GM19395 (cell line): ENCODE data around the gene AK2.
"Not testable (repeated sequence)": the region's sequence is repeated elsewhere in the genome, so short reads cannot be mapped to it uniquely, and the experiment has no call there.

Source experiments
- ATAC-seq: cut with Tn5 transposase; IDR thresholded peaks from one replicate; pipeline ENCODE4 v1.9.1; 2021; ENCODE audit warnings: mild to moderate bottlenecking, moderate library complexity; ENCODE audit not compliant: unreplicated experiment

The AK2 gene

DNA sequence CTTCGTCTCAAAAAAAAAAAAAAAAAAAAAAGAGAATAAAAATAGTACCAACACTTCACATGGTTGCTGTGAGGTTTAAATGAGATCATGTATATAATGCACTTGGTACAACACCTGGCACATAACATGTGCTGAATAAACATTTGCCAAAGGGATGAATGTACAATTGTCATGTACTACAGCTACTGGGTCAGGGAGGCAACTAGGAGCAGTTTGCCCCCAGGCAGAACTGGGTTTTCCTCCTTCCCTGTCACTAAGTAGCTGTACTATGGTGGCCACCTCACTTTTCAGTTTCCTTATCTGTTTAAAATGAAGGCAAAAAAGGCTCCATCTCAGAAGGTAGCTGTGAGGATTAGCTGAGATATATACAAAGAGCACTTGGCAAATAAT is 11.5 kb downstream of the AK2 start:
- ATAC-seq = no peak

DNA sequence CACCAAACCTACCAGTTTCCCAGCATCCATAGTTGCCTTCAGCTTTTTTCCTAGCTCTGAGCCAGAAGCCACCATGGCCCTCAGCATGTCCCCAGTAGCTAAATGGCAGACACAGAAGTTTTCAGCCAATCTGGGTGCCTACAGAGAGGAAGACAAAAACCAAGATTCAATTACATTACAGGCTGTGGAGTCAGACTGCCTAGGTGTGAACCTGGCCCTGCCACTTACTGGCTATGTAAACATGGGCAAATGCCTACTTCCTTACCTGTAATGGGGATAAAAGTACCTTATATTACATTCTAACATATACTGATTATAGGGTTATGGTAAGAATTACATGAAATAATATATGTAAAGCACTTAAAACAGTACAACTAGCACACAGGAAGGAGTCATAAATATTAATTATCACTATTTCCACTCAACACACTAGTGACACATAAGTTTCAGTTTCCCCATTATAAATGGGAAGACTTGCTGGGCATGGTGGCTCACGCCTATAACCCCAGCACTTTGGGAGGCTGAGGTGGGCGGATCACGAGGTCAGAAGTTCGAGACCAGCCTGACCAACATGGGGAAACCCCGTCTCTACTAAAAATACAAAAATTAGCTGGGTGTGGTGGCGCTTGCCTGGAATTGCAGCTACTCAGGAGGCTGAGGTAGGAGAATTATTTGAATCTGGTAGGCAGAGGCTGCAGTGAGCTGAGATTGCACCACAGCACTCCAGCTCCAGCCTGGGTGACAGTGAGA is 12.1 kb downstream of the AK2 start:
- ATAC-seq = not testable (repeated sequence)

GRCh38 chr1:33022650-33023200 is 14.0 kb downstream of the AK2 start:
- no peak for ATAC-seq

- ATAC-seq = no peak
Observed at GRCh38 chr1:33021567-33022431, 14.9 kb downstream of the AK2 start.

DNA sequence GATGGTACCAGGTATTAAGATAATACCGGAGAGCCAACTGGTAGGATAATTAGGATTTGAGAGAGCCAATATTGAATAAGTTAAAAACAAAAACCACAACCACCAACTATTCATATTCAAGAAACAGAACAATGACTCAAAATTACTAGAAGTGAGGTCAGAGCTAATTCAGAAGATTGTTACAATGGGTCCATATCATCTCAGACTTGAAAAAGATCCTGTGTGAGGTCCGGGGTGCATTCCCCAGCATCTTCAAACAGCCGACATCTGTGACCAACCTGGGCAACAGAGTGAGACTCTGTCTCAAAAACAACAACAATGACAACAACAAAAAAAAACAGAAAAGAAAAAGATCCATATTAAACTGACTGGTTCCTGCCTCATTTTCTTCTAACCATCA is 18.6 kb downstream of the AK2 start:
- ATAC-seq = no peak

DNA sequence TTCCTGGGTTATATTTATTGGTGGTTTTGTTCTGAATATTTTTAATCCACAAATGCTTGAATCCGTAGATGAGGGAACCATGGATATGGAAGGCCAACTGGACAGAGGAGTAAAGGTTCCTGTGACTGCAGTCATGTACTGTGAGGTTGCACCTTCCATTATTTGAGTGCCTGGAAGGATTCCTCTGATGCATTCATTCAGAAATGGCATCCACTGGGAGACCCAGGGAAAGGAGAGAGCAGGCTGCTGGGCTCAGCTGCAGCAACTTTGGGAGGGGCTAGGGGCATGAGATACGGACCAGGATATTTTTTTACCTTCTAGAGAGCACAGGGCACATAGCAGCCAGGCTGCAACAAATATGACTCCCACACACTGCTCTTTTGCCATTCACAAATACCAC is 19.5 kb downstream of the AK2 start:
- ATAC-seq = no peak

GRCh38 chr1:33015216-33015615 is 21.5 kb downstream of the AK2 start:
- ATAC-seq = no peak

- ATAC-seq = no peak
Observed at GRCh38 chr1:33014464-33015163, 22.1 kb downstream of the AK2 start.

DNA sequence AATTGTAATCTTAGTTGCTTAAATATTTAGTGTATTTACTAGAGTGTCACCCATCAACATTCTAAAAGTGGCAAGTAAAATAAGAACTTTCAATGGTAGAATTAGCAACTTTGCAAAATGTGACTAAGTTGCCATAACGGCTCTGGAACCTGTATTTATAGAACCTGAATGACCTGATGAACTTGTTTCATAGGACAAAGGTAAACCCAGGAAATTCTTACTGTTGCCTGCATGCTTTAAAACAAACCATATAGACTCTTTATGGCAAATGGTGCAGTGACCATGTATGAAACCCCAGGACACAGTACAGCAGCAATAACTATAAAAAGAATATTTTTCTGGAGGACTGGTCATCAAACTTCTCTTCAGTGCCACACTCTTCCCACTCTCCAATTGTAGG is 22.9 kb downstream of the AK2 start:
- no peak for ATAC-seq

DNA sequence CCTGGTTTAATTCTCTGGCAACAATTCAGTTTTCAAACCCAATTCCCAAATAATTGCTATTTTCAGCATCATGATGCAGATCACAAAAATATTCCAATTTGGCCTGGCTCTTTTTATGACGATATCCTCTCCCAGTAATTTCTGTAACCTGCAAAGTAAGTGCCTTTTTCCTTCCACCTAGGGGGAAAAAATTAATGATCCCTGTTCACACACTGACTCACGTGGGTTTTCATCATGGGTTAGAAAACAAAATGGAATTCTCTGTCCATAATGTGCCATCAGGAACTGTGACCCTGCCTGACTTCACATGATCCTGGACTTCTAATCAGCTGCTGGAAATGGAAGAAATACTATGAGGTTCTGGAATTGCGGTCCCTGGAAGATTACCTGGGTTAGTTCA is 24.5 kb downstream of the AK2 start:
- ATAC-seq = no peak

DNA sequence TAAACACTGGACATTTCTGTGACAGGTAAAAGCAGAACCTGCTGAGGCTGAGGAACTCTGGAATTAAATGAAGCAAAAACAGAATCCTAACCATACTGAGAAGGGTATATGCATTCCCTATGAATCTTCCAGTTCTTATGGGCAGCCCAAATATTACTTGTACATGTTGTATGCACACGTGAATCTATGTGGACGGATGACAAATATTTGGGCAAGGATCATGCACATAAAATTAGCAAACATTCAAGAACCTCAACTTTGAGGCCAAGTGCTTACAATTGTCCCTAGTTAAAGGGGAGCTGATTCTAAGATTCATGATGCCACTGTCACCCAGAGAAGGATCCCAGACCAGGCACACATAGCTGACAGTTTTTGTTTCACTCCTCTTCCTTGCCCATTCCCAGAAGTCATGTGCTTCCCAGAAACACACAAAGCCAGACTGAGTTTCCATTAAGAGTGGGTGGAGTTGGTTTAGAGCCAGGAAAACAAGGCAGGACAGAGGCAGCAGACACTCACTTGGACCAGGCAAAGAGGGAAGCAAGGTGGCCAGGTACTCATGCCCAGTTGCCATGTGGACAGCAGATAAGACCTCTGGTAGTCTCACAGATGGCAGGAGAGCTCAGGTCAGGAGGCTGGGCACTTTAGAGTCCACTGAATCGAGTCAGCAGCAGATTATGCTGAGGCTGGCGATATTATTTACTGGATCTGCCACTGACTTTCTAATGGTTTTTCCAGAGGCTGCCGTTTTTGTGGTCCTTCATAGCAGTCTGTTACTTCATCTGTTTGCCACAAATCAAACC is 25.6 kb downstream of the AK2 start:
- ATAC-seq = no peak

GRCh38 chr1:33009561-33009960 is 27.1 kb downstream of the AK2 start:
- no peak for ATAC-seq

GRCh38 chr1:33008051-33008914 is 28.4 kb downstream of the AK2 start:
- ATAC-seq = no peak

DNA sequence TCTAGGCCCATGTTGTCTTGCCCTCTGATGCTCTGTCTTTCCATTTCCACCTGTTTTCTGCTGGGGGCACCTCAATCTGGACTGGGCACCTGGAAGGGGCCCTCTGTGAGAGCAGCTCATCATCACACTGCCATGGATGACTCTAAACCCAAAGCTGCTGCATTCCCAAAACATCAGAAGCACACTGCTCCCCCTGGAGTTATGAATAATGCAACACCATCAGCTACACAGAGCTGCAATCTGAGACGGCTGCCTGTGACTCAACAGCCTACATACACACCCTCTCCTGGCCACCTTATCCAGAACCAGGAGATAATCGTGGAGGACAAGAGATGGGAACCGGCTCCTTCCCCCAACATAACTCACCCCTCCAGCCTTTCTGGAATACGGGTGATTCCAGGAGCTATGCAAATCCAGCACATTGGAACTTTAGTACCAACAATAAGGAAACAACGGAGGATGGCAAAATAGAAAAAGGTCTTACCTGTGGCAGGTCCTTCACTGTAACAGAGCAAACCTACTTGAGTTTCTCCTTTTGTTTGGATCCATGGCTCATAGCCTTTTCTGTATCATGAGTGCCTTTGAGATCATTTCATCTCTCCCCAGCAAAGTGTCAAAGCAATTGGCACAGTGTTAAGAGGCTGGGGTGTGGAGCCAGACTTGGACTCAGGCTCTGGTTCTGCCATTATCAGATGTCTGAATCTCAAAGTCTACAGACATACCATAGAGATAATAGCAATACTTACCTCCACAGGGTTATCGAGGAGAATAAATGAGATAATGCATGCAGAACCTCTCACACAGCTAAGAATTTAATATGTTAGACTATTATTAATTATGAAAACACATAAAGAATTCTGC is 29.3 kb downstream of the AK2 start:
- ATAC-seq = no peak

DNA sequence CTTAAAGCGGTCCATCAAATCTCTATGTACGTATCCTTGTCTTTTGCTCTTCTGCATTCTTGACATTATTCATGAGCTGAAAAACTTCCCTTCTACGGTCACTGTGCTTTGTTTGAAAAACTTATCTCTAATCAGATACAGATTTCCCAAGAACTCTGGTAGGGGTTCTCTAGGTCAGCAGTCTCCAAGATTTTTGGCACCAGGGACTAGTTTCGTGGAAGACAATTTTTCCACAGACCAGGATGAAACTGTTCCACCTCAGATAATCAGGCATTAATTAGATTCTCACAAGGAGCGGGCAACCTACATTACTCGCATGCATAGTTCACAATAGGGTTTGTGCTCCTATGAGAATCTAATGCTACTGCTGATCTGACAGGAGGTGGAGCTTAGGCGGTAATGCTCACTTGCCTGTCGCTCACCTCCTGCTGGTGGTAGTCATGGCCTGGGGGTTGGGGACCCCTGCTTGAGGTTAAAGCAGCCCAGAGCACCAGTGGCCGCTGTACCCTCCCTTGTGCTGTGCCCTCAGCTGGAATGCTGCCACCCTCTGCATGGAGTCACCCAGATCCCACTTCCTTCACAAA is 30.8 kb downstream of the AK2 start:
- ATAC-seq = no peak

- ATAC-seq = no peak
Observed at GRCh38 chr1:33005117-33005837, 31.4 kb downstream of the AK2 start.

DNA sequence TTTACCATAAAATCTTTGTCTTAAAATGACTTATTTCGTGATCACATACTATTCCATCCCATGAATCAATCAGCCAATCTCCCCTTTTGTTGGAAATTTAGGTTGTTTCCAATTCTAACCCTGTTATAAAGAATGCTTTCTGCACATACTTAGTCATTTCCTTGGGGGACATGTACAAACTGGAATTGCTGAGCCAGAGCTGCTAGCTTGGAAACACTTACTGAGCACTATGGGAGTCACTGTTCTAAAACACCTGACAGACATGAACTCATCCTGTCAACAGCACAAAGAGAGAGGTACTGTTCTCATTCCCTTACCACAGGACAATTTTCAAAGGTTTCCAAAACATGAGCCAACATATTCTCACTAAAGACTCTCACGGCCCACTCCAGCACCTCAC is 32.1 kb downstream of the AK2 start:
- ATAC-seq = no peak

DNA sequence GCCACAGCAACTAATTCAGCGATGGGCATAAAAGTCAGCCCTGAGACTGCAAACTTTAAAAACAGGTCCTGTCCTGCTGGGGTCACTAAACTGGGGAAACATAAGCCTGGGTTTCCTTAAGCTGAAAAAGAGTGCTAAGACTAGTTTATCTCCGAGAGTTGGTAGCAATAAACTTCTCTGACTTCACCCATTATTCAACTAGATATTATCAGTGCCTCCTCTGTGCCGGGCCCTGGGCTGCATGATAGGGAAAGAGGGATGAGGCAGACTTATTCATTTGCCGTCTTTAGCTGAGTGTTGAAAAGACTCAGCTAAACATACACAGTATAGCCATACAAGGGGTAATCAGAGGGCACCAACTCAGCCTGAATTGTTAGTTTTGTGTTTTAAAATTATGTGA is 33.0 kb downstream of the AK2 start:
- ATAC-seq = no peak
